ENCODE measurements around the gene NHSL1.

The NHSL1 gene

GRCh38 chr6:138397128-138398122, 101.9 kb downstream of the NHSL1 start:
- no peak for DNase-seq

DNA sequence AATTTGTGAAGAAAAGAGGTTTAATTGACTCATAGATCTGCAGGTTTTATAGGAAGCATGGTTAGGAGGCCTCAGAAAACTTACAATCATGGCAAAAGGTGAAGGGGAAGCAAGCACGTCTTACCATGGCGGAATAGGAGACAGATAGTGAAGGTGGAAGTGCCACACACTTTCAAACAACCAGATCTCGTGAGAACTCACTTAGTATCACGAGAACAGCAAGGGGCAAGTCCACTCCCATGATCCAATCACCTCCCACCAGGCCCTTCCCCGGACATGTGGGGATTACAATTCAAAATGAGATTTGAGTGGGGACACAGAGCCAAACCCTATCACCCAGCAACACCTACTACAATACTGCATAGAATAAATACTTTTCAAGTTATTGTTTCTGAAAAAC, 102.6 kb downstream of the NHSL1 start:
- DNase-seq, result no peak

DNA sequence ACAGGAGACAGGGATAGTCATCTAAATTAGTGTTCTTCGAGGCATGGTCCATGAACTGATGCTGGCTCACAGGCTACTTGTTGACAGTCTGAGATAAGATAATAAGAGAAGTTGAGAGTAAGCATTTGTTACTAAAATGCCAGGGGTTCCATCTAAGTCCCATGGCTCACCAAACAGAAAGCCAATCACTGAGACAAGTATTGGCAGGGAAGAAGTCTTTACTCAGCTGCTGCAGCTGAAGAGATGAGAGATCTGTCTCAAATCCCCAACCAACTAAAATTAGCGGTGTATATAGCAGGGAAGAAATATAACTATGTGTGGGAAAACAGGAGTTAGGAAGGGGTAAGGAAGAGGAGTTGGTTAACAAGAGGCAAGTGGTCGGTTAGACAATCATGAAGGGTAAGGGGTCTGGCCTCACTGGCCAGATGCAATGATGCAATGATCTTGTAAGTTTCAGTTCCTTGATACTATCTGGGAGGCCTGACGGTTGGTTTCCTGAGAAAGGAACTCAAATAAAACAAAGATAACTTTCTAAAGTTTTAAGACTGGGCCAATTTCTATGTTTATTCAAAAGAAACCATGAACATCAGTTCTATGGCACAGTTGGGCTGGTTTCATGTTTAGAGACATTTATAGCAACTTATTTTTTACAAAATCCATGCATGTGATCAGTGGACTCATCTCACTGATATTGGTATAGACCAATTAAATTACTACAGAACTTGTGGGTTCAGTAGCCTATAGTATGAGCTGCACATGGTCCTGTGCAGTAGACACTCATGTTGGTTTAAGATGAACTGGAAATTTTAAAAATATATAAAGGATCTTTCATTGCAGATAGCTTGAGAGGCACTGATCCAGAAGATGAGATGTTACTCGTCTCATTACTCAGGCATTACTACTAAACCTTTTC, 105.2 kb downstream of the NHSL1 start:
- no peak for DNase-seq

DNA sequence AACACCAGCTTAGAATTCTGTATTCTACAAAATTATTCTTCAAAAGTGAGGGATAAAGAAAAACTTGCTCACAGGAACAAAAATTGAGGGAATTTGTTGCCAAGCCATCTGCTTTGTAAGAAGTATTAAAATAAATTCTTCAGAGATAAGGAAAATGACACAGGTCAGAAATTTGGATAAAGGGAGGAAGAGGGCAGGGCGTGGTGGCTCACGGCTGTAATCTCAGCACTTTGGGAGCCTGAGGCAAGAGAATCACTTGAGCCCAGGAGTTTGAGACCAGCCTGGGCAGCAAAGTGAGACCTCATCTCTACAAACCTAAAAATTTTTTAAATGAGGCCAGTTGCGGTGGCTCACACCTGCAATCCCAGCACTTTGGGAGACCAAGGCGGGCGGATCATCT, 109.7 kb downstream of the NHSL1 start:
- DNase-seq, result no peak

DNA sequence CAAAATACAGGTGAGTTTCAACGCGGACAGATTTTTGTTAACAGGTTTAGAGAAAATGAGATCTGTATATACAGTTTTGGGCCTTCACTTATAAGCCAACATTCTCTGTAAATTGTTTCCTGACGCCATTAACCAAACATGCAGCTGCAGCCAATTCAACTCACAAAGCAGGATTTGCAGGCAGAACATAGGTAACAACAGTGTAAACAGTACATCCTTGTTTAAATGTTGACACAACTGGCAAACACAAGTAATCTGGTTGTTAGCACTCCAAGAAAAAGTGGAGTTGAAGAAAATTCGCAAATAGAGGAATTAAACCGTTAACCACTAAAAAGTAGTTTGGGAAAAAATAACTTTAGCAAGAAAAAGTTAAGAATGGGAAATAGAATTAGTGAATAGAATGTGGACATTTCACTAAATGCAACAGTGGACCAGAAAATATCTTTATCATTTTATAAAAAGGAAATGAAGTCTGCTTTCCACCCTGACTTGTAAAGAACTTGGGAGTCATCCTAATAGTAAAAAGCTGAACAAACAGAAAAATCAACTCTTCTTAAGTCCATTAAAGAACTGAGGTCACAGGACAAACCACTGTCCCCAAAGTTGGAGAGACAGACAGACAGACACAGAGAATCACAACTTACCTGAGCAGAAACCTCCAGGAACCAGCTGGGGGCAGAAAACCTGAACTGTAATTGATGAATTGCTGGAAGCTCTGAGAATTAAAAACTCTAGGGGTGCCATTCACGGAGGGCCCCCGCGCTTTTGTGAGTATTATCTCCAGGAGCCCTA, 111.5 kb downstream of the NHSL1 start:
- no peak for DNase-seq

DNA sequence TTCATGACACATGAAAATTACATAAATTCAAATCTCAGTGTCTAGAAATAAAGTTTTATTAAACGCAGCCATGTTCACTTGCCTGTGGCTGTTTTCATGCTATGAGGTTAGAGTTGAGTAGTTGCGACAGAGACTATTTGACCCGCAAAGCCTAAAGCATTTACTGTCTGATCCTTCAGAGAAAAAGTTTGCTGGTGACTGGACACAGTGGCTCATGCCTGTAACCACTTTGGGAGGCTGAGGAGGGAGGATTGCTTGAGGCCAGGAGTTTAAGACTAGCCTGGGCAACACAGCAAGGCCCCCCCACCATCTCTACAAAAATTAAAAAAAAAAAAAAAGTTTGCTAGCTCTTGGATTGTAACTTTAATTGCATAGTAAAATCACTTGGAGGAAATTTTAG, 112.4 kb downstream of the NHSL1 start:
- DNase-seq, result no peak

GRCh38 chr6:138383776-138384175, 115.5 kb downstream of the NHSL1 start:
- no peak for DNase-seq

DNA sequence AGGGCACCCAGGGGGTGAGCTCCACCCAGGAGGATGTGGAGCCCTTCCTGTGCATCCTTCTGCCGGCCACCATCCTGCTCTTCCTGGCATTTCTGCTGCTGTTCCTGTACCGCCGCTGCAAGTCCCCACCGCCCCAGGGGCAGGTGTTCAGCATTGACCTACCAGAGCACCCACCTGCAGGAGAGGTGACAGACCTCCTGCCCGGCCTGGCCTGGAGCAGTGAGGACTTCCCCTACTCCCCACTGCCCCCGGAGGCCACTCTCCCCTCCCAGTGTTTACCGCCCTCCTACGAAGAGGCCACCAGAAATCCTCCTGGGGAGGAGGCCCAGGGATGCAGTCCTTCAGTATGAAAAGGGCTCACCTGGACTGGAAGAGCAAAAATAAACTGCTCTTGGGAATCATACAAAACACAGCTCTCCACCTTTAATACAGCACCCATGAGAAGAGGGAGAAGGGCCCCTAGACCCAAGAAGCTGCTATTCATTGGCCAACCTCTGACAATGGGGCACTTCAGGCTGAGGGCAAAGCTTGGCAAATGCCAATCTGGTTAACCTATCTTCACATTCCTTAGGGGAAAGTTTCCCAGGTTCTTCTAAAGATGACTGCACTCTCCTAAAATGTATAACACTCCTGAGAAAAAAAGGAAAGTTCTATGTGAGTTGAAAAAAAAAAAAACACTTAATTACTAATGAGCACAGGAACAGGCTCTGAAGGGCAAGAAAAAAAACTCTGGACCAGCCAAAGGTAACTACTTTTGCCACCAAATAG, 116.6 kb downstream of the NHSL1 start:
- no peak for DNase-seq

- DNase-seq, result no peak
Measured at GRCh38 chr6:138378463-138378862, 120.8 kb downstream of the NHSL1 start.

DNA sequence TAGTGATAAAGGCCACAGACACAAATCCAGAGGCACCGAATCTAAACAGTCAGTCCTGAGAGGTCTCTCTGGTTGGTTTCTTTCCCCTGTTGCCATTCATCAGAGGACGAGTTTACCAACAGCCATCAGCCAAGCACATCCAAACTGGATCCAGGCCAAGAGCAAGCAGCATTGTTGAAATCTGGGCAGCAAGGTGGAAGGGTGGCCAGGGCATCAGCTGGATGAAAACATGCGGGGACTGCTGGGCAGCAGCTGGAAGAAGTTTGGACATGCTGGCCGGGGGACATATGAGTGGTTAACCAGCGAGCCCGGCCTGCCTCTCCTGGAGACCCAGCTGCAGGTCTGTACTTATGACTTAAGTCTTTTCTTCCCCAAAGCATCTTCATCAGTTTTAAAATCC, 121.5 kb downstream of the NHSL1 start, which contains the start of gene SMIM28:
Gene SMIM28 (plus strand): TSS at position 62 of the 400 bp plus-strand sequence. CDS start 168 bp downstream, at position 230.
- no peak for DNase-seq

DNA sequence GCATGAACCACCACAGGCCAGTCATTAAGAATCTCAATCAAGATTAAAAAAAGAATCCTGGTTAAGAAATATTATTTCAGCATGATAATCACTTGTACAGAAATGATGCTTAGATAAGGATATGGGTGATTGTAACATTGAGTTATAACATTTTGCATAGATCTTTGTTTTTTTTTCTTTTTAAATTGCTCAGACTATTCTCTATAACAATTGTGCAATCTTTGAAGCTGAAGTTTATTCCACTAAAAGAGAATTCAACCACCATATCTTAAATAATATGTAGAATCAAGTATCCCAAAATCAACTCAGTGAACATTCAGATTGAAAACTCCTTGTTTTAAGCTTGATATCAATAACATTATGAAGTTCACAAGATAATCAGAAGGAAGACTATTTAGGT, 122.3 kb downstream of the NHSL1 start:
- no peak for DNase-seq

DNA sequence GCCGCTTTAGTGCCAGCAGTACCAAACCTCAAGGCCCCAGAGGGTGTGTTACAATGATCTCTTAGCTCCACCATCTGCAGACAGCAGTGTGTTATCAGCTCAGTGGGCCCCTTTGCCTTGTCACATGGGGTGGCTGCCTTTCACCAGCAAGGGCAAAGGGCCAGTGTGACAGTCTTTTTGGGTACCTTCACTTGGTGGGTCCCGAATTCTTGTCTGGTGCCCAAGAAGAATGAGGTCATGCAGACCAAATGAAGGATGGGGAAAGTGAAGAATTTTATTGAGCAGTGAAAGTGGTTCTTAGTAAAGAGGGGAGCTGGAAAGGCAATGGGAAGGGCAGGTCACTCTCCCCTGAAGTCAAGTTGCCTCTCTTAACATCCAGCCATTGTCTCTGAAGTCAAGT, 124.5 kb downstream of the NHSL1 start:
- no peak for DNase-seq

- no peak for DNase-seq
Measured at GRCh38 chr6:138374230-138374629, 125.1 kb downstream of the NHSL1 start.

GRCh38 chr6:138372711-138373463, 126.4 kb downstream of the NHSL1 start:
- no peak for DNase-seq

Measured in T-helper 9 cell (primary cell).